ENCODE data around the gene FAM167B.

GRCh38 chr1:32266921-32267591 lies 20.0 kb downstream of the FAM167B start:
- no peak for TF ChIP-seq CTCF (IDR thresholded peaks at IDR 0.05)
- no peak for TF ChIP-seq POLR2A (IDR thresholded peaks at IDR 0.05)
